Measurements from ENCODE around the gene NUFIP2. TPM values are rescaled to one million over a fixed set of nuclear protein-coding genes. Genes with fewer than 3 reads are reported as not detected.

Gene NUFIP2
- total and polyA plus RNA-seq, 2 donors (not counting 1 experiment from before 2014, with no cell fraction given): 9.6 to 83.5 TPM

GRCh38 chr17:29279397-29280070, 14.4 kb downstream of the NUFIP2 start:
- Histone ChIP-seq H2AFZ (ENCODE audit: insufficient read depth, low read depth, low read length, poor library complexity, severe bottlenecking) (no peak overlapping the region), H3K4me3 (ENCODE audit: control extremely low read depth in 1 of 5, extremely low read depth in 1 of 5, insufficient read depth in 1 of 5, low read depth in 2 of 5, low read length in 4 of 5) (no peak overlapping the region), H3K4me2 (replicated peaks; ENCODE audit: low read depth, low read length, poor library complexity, severe bottlenecking) (no peak overlapping the region), H3K9me3 (ENCODE audit: control extremely low read depth in 1 of 3, control insufficient read depth in 2 of 3, insufficient read depth in 1 of 3, low read length in 2 of 3) (peaks cover 7 to 36% (median 13%) of the 10 kb centered on the region in 3 donors), H3K27ac (ENCODE audit: low read length in 2 of 2) (no peak overlapping the region), H3K36me3 (replicated peaks in 1 of 2; ENCODE audit: control extremely low read depth in 1 of 2, control insufficient read depth in 1 of 2, extremely low read depth in 1 of 2, insufficient read depth in 2 of 2, low read length in 1 of 2) (peaks cover 6 to 68% of the 10 kb centered on the region in 2 experiments), H3K79me2 (ENCODE audit: control insufficient read depth, insufficient read depth, low read length) (peaks cover 100% of the 10 kb centered on the region), H4K20me1 (ENCODE audit: control insufficient read depth, insufficient read depth, low read length, poor library complexity, severe bottlenecking) (peaks cover 91% of the 10 kb centered on the region), H3K9ac (ENCODE audit: low read length) (no peak overlapping the region), H3K27me3 (replicated peaks in 1 of 4; ENCODE audit: control extremely low read depth in 1 of 4, control insufficient read depth in 3 of 4, insufficient read depth in 4 of 4, low read length in 3 of 4) (no peaks in the 10 kb centered on the region), H3K4me1 (ENCODE audit: control insufficient read depth in 2 of 2, insufficient read depth in 2 of 2, low read length in 2 of 2) (peaks cover 8 to 22% of the 10 kb centered on the region in 2 donors)
- Mint-ChIP-seq H3K4me3 (no peak overlapping the region), H3K27me3 (no peaks in the 10 kb centered on the region), H3K9me3 (ENCODE audit: insufficient read depth) (peaks cover 3% of the 10 kb centered on the region), H3K27ac (no peak overlapping the region), H3K4me1 (peaks cover 46% of the 10 kb centered on the region)
- POLR2A ChIA-PET: no interaction called here
- DNase-seq: no peak
- TF ChIP-seq CTCF (IDR thresholded peaks at IDR 0.05) (no peak), EZH2 (IDR thresholded peaks at IDR 0.05; ENCODE audit: borderline replicate concordance, insufficient read depth, low read depth, low read length, poor library complexity, severe bottlenecking) (no peak)
- CTCF ChIA-PET: interaction anchor here (0.7 to 1.0 kb wide), 2 partner anchors 9 to 12 kb away, joined by 3 read pairs; no protein-coding TSS in a partner anchor
- WGBS (ENCODE audit: insufficient coverage): 91% methylated on average over 3 of the region's 5 CpGs
- ATAC-seq (ENCODE audit: low read depth): no peak
- intact Hi-C loops (cut with micrococcal nuclease): no loop called here

GRCh38 chr17:29278692-29279091, 15.3 kb downstream of the NUFIP2 start:
- H3K4me3 ChIP-seq (ENCODE audit: control extremely low read depth in 1 of 5, extremely low read depth in 1 of 5, insufficient read depth in 1 of 5, low read depth in 2 of 5, low read length in 4 of 5): no peak overlapping the region
- H3K27ac ChIP-seq (ENCODE audit: low read length in 2 of 2): no peak overlapping the region
- ATAC-seq (ENCODE audit: low read depth) (no peak), DNase-seq (no peak)
- peaks cover 46% of the 10 kb centered on the region for H3K4me1 Mint-ChIP-seq
- TF ChIP-seq CTCF (IDR thresholded peaks at IDR 0.05) (no peak), EZH2 (IDR thresholded peaks at IDR 0.05; ENCODE audit: borderline replicate concordance, insufficient read depth, low read depth, low read length, poor library complexity, severe bottlenecking) (no peak)
- intact Hi-C loops (cut with micrococcal nuclease): no loop called here
- H3K27me3 Mint-ChIP-seq: no peaks in the 10 kb centered on the region
- no peaks in the 10 kb centered on the region for H3K27me3 ChIP-seq (replicated peaks in 1 of 4; ENCODE audit: control extremely low read depth in 1 of 4, control insufficient read depth in 3 of 4, insufficient read depth in 4 of 4, low read length in 3 of 4)
- H3K4me2 ChIP-seq (replicated peaks; ENCODE audit: low read depth, low read length, poor library complexity, severe bottlenecking): no peak overlapping the region
- no peak overlapping the region for H3K4me3 Mint-ChIP-seq
- H2AFZ ChIP-seq (ENCODE audit: insufficient read depth, low read depth, low read length, poor library complexity, severe bottlenecking): no peak overlapping the region
- peaks cover 6 to 71% of the 10 kb centered on the region in 2 experiments for H3K36me3 ChIP-seq (replicated peaks in 1 of 2; ENCODE audit: control extremely low read depth in 1 of 2, control insufficient read depth in 1 of 2, extremely low read depth in 1 of 2, insufficient read depth in 2 of 2, low read length in 1 of 2)
- peaks cover 91% of the 10 kb centered on the region for H4K20me1 ChIP-seq (ENCODE audit: control insufficient read depth, insufficient read depth, low read length, poor library complexity, severe bottlenecking)
- peaks cover 7 to 36% (median 13%) of the 10 kb centered on the region in 3 donors for H3K9me3 ChIP-seq (ENCODE audit: control extremely low read depth in 1 of 3, control insufficient read depth in 2 of 3, insufficient read depth in 1 of 3, low read length in 2 of 3)
- peaks cover 8 to 17% of the 10 kb centered on the region in 2 donors for H3K4me1 ChIP-seq (ENCODE audit: control insufficient read depth in 2 of 2, insufficient read depth in 2 of 2, low read length in 2 of 2)
- POLR2A ChIA-PET: interaction anchor here (0.6 kb wide), 1 partner anchor 12 kb away, joined by 6 read pairs; no protein-coding TSS in a partner anchor
- peaks cover 100% of the 10 kb centered on the region for H3K79me2 ChIP-seq (ENCODE audit: control insufficient read depth, insufficient read depth, low read length)
- CTCF ChIA-PET: interaction anchor here (1.0 kb wide), 1 partner anchor 13 kb away, joined by 3 read pairs; no protein-coding TSS in a partner anchor
- no peak overlapping the region for H3K9ac ChIP-seq (ENCODE audit: low read length)
- peaks cover 3% of the 10 kb centered on the region for H3K9me3 Mint-ChIP-seq (ENCODE audit: insufficient read depth)
- H3K27ac Mint-ChIP-seq: no peak overlapping the region
